ENCODE measurements around the gene SCN10A.
A peak's percentile ranks its signal among the peaks of the same experiment; 100 is the strongest.

SCN10A gene

DNA sequence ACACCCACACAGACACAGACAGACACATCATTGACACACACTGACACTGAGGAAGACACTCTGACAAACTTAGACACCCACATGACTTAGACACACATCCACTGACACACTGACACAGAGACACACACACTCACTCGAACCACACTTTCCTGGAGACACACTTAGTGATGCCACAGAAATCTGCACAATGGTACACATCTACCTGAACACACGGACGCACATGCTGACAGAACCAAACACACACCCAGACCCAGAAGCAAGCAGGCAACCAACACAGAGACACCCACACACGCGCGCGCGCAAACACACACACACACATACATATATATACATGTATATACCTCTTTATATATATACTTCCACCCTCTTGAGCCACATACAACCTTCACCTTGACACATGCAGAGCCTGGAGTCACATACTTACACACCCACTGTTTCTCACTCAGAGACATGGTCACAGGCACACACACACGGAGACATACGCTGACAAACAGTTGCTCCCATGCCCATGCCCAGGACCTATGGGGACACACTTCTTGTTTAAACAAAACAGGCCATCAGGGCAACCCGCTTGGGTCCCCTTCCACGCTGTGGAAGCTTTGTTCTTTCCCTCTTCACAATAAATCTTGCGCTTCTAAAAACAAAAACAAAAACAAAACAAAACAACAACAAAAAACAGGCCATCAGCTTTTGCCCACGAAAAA is 165.6 kb downstream of the SCN10A start:
- DNase-seq = peak in 1 of 2 experiments; percentile 48

DNA sequence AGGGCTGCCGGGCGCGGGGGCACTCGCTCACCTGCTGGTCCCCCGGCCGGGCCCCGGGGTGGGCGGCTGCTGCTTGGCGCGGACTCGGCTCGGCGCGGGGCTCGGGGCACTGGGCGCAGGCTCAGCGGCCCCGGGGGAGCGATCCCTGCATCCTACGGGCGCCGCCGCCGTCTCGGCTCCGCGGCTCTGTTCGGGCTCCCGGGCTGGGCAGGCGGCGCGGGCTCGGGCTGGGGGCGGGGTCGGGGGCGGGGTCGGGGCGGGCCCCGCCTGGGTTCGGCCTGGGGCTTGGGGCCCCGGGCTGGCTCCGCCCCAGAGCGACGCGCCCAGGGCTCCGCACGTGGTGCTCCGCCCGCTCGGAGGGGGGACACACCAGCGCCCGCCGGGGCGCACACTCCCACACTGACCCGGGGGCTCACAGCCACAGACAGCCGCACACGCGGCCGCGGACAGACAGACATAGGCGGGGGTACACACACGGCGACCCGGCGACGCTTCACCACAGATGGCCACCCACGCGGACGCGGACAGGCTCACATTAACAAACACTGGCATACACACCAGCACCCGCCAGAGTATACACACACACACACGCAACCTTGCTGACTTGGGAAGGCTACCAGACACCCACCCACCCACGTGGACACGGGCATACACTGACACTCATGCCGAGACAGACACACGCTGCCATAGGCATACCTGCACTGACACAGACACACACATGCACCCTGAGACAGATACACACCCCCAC is 166.3 kb downstream of the SCN10A start, which contains the start of gene SCN5A:
Gene SCN5A (minus strand): TSS at position 188 of the 748 bp plus-strand sequence. CDS start 16,380 bp downstream, outside the sequence.
- peak; percentile 28 to 66 for DNase-seq

DNA sequence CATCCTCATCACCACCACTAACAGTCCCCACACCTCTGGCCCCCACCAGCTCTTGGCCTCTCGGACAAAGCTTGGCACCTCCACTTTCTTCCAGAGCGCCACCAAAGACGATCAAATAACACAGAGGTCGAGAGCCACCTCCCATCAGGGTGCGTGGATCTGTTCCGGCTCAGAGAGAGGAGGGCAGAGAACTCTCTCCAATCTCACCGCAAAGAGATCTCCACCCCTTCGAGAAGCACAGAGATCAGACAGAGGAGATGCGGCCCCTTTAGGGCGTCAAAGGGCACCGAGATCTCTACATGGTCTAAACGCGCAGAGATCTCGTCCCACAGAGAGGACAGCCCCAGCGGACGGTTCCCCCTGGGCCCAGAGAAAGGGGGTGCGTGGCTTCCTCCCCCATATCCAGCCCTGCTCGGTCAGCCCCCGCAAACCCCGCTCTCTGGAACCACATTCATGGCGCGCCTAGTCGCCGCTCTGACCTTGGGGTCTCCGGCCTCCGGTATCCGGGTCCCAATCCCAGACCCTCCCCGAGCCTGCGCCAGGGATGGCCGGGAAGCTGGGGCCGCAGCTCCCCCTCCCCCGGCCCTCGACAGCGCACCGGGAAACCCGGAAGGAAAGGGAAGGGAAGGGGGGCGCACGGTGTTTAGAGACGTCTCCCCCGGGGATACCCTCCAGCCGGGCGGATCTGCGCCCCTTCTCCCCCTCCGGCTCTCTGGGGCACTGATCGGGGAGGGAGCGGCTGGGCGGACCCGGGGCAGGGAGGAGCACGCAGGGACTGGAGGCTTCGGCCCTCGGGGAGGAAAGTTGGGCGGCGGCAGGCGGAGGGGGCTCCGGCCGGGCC is 167.1 kb downstream of the SCN10A start:
- DNase-seq = no peak

DNA sequence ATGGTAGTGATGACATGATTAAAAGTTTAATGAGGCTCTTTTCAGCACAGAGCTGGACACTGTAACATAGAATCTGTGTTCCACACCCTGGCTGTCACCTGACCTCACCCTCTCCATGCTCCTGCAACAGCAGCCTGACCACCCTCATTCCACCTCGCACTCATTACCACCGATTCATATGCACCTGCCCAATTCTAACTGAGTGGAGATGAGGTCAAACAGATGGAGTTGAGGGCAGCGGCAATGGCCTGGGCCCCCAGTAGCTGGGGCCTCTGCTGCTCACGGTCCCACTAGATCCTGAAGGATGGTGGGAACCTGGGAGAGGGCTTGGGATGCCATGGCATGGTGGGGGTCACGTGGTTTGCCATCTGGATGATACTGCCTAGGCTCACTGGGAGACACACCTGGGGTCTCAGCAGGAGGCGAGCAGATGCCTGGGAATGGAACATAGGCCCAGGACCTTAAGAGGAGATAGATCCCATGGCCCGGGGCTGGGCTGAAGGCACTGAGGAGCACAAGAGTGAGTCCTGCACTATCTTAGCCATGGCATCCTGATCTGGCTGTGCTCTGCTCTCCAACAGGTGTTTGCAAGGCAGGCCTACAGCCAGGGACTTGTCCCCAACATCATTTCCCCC is 167.9 kb downstream of the SCN10A start:
- DNase-seq = no peak

DNA sequence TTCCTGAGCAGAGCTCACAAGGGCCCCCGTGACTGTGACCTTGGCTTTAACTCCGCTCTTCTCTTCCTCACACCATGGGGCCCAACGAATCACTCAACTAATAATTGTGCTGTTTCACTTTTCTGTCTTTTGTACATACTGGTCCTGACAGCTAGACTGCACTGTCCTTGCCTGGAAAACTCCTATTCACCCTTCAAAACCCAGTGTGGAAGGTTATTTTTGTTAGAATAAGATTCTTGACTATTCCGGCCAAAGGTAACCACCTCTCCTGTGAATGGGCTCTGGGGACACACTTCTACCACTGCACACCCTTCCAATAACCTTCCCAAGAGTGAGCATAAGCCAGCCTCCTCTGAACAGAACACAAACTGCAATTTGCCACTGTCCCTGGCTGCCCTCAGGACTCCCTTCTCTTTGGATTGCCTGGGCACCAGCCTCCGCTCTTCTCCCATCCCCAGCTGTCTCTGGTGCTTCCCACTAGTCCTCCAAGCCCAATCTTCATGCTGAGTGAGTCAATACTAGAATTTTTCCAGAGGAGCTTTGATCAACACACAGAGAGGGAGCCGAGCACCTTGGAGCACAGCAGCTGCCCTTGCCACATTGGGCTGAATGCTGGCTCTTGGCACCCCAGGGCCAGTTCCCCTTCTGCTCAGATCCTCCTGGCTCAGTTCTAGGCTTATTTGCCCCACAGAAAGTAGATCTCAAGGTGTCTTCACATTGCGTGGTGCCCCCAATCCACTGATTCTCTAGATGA is 168.6 kb downstream of the SCN10A start:
- no peak for DNase-seq
